HT-29 (cell line): ENCODE results near the gene TUBGCP4. TPM values are rescaled to one million over a fixed set of nuclear protein-coding genes. Genes with fewer than 3 reads are reported as not detected.

ENCODE experiments used
- DNase-seq: peaks from one replicate; pipeline ENCODE4 v3.0.0-alpha.2; 2015; ENCODE audit warnings: low spot score
- total RNA-seq: library from RNA; depleted of rRNA; stranded (reverse); fragments of >200 nt; shearing (Covaris generic); gene quantifications from 2 replicates; pipeline ENCODE4 v1.2.3, GENCODE V29; 2014

TUBGCP4 gene
- total RNA-seq, 1 experiment from 2014 or later, result 35.7 TPM

GRCh38 chr15:43404130-43404529 lies 33.2 kb downstream of the TUBGCP4 start:
- no peak for DNase-seq

- no peak for DNase-seq
These were observed 35.3 kb downstream of the TUBGCP4 start for GRCh38 chr15:43406189-43406588.

- DNase-seq, result no peak
These were observed 35.9 kb downstream of the TUBGCP4 start for GRCh38 chr15:43406808-43407207.

GRCh38 chr15:43408789-43409188 lies 37.9 kb downstream of the TUBGCP4 start:
- no peak for DNase-seq

- DNase-seq, result no peak
These were observed 39.8 kb downstream of the TUBGCP4 start for GRCh38 chr15:43410572-43411214.

GRCh38 chr15:43412096-43412495 lies 41.2 kb downstream of the TUBGCP4 start:
- DNase-seq, result no peak

- no peak for DNase-seq
These were observed 43.3 kb downstream of the TUBGCP4 start for GRCh38 chr15:43414196-43414595.

- DNase-seq, result no peak
These were observed 49.5 kb downstream of the TUBGCP4 start for GRCh38 chr15:43420435-43420834.

GRCh38 chr15:43420876-43421275 lies 50.0 kb downstream of the TUBGCP4 start:
- DNase-seq, result no peak

- no peak for DNase-seq
These were observed 52.9 kb downstream of the TUBGCP4 start for GRCh38 chr15:43423793-43424192.

- no peak for DNase-seq
These were observed 58.8 kb downstream of the TUBGCP4 start for GRCh38 chr15:43429687-43430086.

- no peak for DNase-seq
These were observed 62.3 kb downstream of the TUBGCP4 start for GRCh38 chr15:43433165-43433564.

GRCh38 chr15:43433661-43434303 lies 62.9 kb downstream of the TUBGCP4 start:
- no peak for DNase-seq

- DNase-seq, result no peak
These were observed 63.5 kb downstream of the TUBGCP4 start for GRCh38 chr15:43434446-43434845.

- no peak for DNase-seq
These were observed 65.5 kb downstream of the TUBGCP4 start for GRCh38 chr15:43436395-43436794.

- no peak for DNase-seq
These were observed 68.4 kb downstream of the TUBGCP4 start for GRCh38 chr15:43439268-43439667.

- DNase-seq, result peak; percentile 54
These were observed 69.9 kb downstream of the TUBGCP4 start for GRCh38 chr15:43440721-43441281.

GRCh38 chr15:43441316-43441715 lies 70.4 kb downstream of the TUBGCP4 start:
- no peak for DNase-seq

GRCh38 chr15:43446344-43446743 lies 75.4 kb downstream of the TUBGCP4 start:
- no peak for DNase-seq

GRCh38 chr15:43449981-43450380 lies 79.1 kb downstream of the TUBGCP4 start:
- DNase-seq, result no peak
